Parathyroid adenoma (tissue), 2 donors: ENCODE data around the gene TSPAN4.

Source experiments
- H2AFZ ChIP-seq: fragments of 300-600 bp; sonication (generic); one replicate; pipeline ENCODE4 v1.7.0; 2017; ENCODE audit warnings: antibody characterized with exemption, mild to moderate bottlenecking
- H3K27ac ChIP-seq: fragments of 300-600 bp; sonication (generic); one replicate; pipeline ENCODE4 v1.7.0; 2017
- H3K27me3 ChIP-seq: fragments of 300-600 bp; sonication (generic); one replicate; pipeline ENCODE4 v1.7.0; 2017; ENCODE audit warnings: low read length; ENCODE audit not compliant: control insufficient read depth, insufficient read depth
- H3K36me3 ChIP-seq: fragments of 300-600 bp; sonication (generic); one replicate; pipeline ENCODE4 v1.7.0; 2017; ENCODE audit warnings: low read length; ENCODE audit not compliant: control insufficient read depth, insufficient read depth
- H3K4me1 ChIP-seq: fragments of 300-600 bp; sonication (generic); one replicate; pipeline ENCODE4 v1.7.0; 2017; ENCODE audit warnings: control low read depth
- H3K4me2 ChIP-seq: fragments of 300-600 bp; sonication (generic); one replicate; pipeline ENCODE4 v1.7.0; 2017; ENCODE audit warnings: low read length
- H3K4me3 ChIP-seq: fragments of 300-600 bp; sonication (generic); one replicate; pipeline ENCODE4 v1.7.0; 2017; ENCODE audit warnings: low read depth, low read length
- H3K79me2 ChIP-seq: fragments of 300-600 bp; sonication (generic); one replicate; pipeline ENCODE4 v1.7.0; 2017; ENCODE audit warnings: control low read depth
- H3K9ac ChIP-seq: fragments of 300-600 bp; sonication (generic); one replicate; pipeline ENCODE4 v1.7.0; 2017; ENCODE audit warnings: mild to moderate bottlenecking
- H3K9me3 ChIP-seq: fragments of 300-600 bp; sonication (generic); one replicate; pipeline ENCODE4 v1.7.0; 2017; ENCODE audit warnings: low read length; ENCODE audit not compliant: control insufficient read depth
- TF ChIP-seq, protein P1 (sequence below): fragments of 300-600 bp; sonication (generic); IDR thresholded peaks from one replicate; pipeline ENCODE4 v1.7.0; 2017; ENCODE audit warnings: antibody characterized with exemption, mild to moderate bottlenecking
- donor health status: primary hyperparathyroidism.

Gene TSPAN4

DNA sequence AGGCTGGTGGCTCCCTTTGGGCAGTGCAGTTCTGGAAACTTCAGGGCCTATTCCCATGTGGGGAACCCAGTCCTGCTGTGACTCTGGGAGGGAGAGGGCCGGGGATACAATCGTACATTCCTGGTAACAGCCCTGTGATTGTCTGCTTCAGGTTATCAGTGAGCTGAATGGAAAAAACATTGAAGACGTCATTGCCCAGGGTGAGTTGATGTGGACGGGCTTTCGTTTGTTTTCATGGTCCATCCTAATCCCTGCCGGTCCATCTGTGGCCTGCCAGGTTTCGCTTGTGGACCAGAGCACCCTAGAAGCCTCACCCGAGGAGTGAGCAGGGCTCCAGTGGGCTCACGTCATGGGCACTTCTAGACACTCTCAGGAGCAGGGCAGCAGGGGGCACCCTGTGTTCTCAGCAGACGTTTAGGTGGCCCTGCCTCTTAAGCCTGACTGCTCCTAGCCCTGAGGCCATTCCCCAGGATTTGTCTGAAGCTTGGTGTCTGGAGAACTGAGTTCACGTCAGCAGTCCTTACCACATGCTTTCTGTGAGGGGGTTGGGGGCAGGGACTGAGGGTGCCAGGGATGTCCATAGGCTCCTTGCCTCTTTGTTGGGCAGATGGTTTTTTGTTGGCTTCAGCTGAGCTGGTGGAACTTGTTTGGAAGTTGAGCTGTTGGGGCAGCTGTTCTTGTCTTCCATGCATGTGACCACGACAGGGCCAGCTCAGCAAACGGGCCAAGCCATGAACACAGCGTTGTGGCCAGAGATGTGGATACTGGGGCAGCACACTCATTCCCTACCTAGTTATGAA lies 31.0 kb upstream of the TSPAN4 start:
- TF ChIP-seq, protein P1, sequence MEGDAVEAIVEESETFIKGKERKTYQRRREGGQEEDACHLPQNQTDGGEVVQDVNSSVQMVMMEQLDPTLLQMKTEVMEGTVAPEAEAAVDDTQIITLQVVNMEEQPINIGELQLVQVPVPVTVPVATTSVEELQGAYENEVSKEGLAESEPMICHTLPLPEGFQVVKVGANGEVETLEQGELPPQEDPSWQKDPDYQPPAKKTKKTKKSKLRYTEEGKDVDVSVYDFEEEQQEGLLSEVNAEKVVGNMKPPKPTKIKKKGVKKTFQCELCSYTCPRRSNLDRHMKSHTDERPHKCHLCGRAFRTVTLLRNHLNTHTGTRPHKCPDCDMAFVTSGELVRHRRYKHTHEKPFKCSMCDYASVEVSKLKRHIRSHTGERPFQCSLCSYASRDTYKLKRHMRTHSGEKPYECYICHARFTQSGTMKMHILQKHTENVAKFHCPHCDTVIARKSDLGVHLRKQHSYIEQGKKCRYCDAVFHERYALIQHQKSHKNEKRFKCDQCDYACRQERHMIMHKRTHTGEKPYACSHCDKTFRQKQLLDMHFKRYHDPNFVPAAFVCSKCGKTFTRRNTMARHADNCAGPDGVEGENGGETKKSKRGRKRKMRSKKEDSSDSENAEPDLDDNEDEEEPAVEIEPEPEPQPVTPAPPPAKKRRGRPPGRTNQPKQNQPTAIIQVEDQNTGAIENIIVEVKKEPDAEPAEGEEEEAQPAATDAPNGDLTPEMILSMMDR: no peak
- H3K4me2 ChIP-seq: no peak overlapping the region
- H3K4me1 ChIP-seq: peaks cover 4% of the 10 kb centered on the region
- no peak overlapping the region for H2AFZ ChIP-seq
- H3K27ac ChIP-seq: no peak overlapping the region
- H3K36me3 ChIP-seq: no peaks in the 10 kb centered on the region
- no peak overlapping the region for H3K9ac ChIP-seq
- H3K9me3 ChIP-seq: no peaks in the 10 kb centered on the region
- peaks cover 3% of the 10 kb centered on the region for H3K79me2 ChIP-seq
- H3K4me3 ChIP-seq: no peak overlapping the region
- no peaks in the 10 kb centered on the region for H3K27me3 ChIP-seq

DNA sequence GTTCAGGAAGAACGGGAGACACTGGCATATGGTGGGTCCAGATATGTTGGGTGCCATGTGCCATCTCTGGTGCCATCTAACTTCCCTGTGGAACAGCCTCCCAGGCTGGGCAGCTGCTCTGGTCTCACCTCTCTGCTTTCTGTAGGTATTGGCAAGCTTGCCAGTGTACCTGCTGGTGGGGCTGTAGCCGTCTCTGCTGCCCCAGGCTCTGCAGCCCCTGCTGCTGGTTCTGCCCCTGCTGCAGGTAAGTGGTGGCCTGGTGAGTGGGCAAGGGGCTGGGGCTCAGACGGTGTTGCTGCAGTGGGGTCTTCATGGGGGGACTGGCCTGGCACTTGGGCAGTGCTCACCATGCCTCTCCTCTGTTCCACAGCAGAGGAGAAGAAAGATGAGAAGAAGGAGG lies 30.3 kb upstream of the TSPAN4 start:
- Histone ChIP-seq H3K4me3 (no peak overlapping the region), H2AFZ (no peak overlapping the region), H3K27ac (no peak overlapping the region), H3K9me3 (no peaks in the 10 kb centered on the region), H3K36me3 (no peaks in the 10 kb centered on the region), H3K79me2 (peaks cover 3% of the 10 kb centered on the region), H3K4me2 (no peak overlapping the region), H3K9ac (no peak overlapping the region), H3K27me3 (no peaks in the 10 kb centered on the region), H3K4me1 (peaks cover 4% of the 10 kb centered on the region)
- TF ChIP-seq, protein P1: no peak

DNA sequence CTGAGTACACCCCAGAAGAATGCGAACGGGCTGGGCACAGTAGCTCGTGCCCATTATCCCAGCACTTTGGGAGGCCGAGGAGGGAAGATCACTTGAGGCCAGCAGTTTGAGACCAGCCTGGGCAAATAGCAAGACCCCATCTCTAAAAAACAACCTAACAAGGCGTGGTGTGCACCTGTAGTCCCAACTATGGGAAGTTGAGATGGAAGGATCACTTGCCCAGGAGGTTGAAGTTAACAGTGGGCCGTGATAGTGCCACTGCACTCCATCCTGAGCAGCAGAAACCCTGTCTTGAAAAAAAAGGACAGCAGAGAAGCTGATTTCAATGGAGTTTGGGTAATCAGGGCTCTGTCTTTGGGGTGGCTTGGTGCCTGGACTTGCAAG lies 29.6 kb upstream of the TSPAN4 start:
- TF ChIP-seq, protein P1: no peak
- H3K27ac ChIP-seq: no peak overlapping the region
- no peaks in the 10 kb centered on the region for H3K27me3 ChIP-seq
- H3K36me3 ChIP-seq: no peaks in the 10 kb centered on the region
- peaks cover 3% of the 10 kb centered on the region for H3K79me2 ChIP-seq
- H3K4me1 ChIP-seq: peaks cover 4% of the 10 kb centered on the region
- H3K4me2 ChIP-seq: no peak overlapping the region
- H2AFZ ChIP-seq: no peak overlapping the region
- no peak overlapping the region for H3K4me3 ChIP-seq
- H3K9me3 ChIP-seq: no peaks in the 10 kb centered on the region
- no peak overlapping the region for H3K9ac ChIP-seq

DNA sequence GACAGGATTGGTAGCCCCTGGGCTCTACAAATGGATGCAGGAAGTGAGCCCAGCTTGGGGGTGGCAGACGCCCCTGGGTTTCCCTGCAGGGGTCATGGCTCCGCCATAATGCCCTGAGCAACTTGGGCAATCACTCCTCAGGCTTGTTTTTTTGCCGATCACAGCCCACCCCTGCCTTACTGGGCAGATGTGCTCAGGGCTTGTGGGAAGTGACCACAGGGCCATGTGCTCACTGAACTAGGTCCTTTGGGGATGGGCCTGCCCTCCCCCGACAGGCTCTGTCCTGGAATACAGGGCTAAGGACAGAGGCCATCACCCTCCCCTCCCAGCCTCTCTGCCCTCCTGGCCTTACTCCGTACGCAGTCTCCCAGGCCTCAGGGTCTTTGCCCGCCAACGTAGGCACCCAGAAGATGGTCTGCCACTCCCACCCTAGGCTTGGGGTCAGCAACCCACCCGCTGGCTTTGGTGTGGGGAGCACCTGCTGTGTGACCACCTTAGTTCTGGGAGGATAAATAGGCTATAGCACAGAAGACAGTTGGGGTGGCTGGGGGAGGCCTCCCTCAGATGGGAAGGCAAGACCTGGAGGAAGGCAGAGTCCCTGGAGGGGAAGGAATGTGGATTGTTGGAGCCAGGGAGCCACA lies 29.1 kb upstream of the TSPAN4 start:
- TF ChIP-seq, protein P1: no peak
- no peak overlapping the region for H3K27ac ChIP-seq
- no peak overlapping the region for H2AFZ ChIP-seq
- H3K9ac ChIP-seq: no peak overlapping the region
- H3K9me3 ChIP-seq: no peaks in the 10 kb centered on the region
- H3K4me3 ChIP-seq: no peak overlapping the region
- H3K79me2 ChIP-seq: peaks cover 3% of the 10 kb centered on the region
- H3K4me2 ChIP-seq: no peak overlapping the region
- H3K4me1 ChIP-seq: peaks cover 4% of the 10 kb centered on the region
- H3K27me3 ChIP-seq: no peaks in the 10 kb centered on the region
- no peaks in the 10 kb centered on the region for H3K36me3 ChIP-seq
